Esophagus squamous epithelium (tissue), 4 donors: ENCODE measurements around the gene PLA2G2D.
A peak's percentile ranks its signal among the peaks of the same experiment; 100 is the strongest.

Source experiments
- POLR2A ChIP-seq, 4 donors: fragments of 450-650 bp; IDR thresholded peaks; one replicate each; pipeline ENCODE4 v1.6.1; 2017; ENCODE audit warnings: antibody characterized with exemption in 4 of 4, mild to moderate bottlenecking in 4 of 4, moderate library complexity in 3 of 4
- TF ChIP-seq, protein P1 (sequence below), 6 experiments: fragments of 450-650 bp in 4 of 6; fragments of 200-600 bp in 2 of 6; sonication (generic) in 2 of 6; IDR thresholded peaks; one replicate each; pipeline ENCODE4 v1.5.1; 2016 to 2019; ENCODE audit warnings: antibody characterized with exemption in 6 of 6, mild to moderate bottlenecking in 4 of 6, moderate library complexity in 4 of 6

- TF ChIP-seq, protein P1, sequence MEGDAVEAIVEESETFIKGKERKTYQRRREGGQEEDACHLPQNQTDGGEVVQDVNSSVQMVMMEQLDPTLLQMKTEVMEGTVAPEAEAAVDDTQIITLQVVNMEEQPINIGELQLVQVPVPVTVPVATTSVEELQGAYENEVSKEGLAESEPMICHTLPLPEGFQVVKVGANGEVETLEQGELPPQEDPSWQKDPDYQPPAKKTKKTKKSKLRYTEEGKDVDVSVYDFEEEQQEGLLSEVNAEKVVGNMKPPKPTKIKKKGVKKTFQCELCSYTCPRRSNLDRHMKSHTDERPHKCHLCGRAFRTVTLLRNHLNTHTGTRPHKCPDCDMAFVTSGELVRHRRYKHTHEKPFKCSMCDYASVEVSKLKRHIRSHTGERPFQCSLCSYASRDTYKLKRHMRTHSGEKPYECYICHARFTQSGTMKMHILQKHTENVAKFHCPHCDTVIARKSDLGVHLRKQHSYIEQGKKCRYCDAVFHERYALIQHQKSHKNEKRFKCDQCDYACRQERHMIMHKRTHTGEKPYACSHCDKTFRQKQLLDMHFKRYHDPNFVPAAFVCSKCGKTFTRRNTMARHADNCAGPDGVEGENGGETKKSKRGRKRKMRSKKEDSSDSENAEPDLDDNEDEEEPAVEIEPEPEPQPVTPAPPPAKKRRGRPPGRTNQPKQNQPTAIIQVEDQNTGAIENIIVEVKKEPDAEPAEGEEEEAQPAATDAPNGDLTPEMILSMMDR (IDR thresholded peaks at IDR 0.05): peak; percentile 57 to 89 (median 81)
- TF ChIP-seq POLR2A (IDR thresholded peaks at IDR 0.05): no peak
These were observed 18.5 kb downstream of the PLA2G2D start for GRCh38 chr1:20100632-20101355.
